Glutamatergic neuron (in vitro differentiated cells): ENCODE measurements around the gene ELMO1. TPM values are rescaled to one million over a fixed set of nuclear protein-coding genes. Genes with fewer than 3 reads are reported as not detected.

Experiments used
- DNase-seq: peaks from one replicate; pipeline ENCODE4 v3.0.0; 2022
- H3K27ac Mint-ChIP-seq: one replicate; pipeline ENCODE4 v1.8.0; 2020; ENCODE audit warnings: mild to moderate bottlenecking, mixed read lengths, inconsistent platforms; ENCODE audit not compliant: unreplicated experiment
- H3K27me3 Mint-ChIP-seq: one replicate; pipeline ENCODE4 v1.8.0; 2020; ENCODE audit warnings: mild to moderate bottlenecking, moderate library complexity, mixed read lengths, inconsistent platforms; ENCODE audit not compliant: unreplicated experiment
- H3K36me3 Mint-ChIP-seq: one replicate; pipeline ENCODE4 v1.8.0; 2020; ENCODE audit warnings: mild to moderate bottlenecking, mixed read lengths, inconsistent platforms; ENCODE audit not compliant: unreplicated experiment
- H3K4me1 Mint-ChIP-seq: one replicate; pipeline ENCODE4 v1.8.0; 2020; ENCODE audit warnings: mild to moderate bottlenecking, low read depth, mixed read lengths, inconsistent platforms; ENCODE audit not compliant: unreplicated experiment
- H3K4me3 Mint-ChIP-seq: one replicate; pipeline ENCODE4 v1.8.0; 2020; ENCODE audit warnings: mild to moderate bottlenecking, mixed read lengths, inconsistent platforms; ENCODE audit not compliant: unreplicated experiment
- H3K9me3 Mint-ChIP-seq: one replicate; pipeline ENCODE4 v1.8.0; 2020; ENCODE audit warnings: mild to moderate bottlenecking, moderate library complexity, mixed read lengths, inconsistent platforms; ENCODE audit not compliant: unreplicated experiment
- CTCF ChIP-seq: fragments of 200-600 bp; sonication (generic); IDR thresholded peaks from one replicate; pipeline ENCODE4 v1.5.0; 2021; ENCODE audit not compliant: partially characterized antibody, unreplicated experiment
- total RNA-seq: library from RNA; stranded (reverse); fragmentation: NEBNext Ultra II Directional; extraction: Animal tissue kit (Norgen Biotek cat#: 25700); gene quantifications from one replicate; pipeline ENCODE4 v1.2.1, GENCODE V29; 2021; ENCODE audit not compliant: unreplicated experiment

The ELMO1 gene
- total RNA-seq, 1 donor from 2014 or later, result 5.5 TPM

GRCh38 chr7:37015353-37016034 is 433.2 kb downstream of the ELMO1 start:
- no peak for DNase-seq
- no peaks in the 10 kb centered on the region for H3K27me3 Mint-ChIP-seq
- H3K27ac Mint-ChIP-seq, result no peak overlapping the region
- H3K4me3 Mint-ChIP-seq, result no peak overlapping the region
- no peak for TF ChIP-seq CTCF
- H3K36me3 Mint-ChIP-seq, result no peaks in the 10 kb centered on the region
- H3K4me1 Mint-ChIP-seq, result peaks cover 22% of the 10 kb centered on the region
- H3K9me3 Mint-ChIP-seq, result peaks cover 2% of the 10 kb centered on the region

DNA sequence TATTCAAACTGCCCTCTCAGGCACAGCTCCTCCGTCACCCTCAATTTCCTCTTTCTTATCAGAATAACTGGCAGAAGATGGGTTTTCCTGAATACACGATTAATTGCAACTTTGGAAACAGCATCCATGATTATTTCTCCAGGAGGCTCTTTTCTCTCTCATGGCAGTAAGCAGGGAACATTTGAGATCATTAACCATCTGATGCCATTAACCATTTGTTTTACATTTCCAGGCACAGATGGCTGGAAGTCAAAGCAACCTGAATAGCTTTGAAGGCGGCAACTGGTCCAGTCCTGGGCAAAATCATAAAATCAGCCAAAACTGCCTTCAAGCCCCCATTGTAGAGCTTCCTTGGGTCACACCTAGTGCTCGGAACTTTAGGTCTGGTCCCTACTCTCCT is 434.9 kb downstream of the ELMO1 start:
- no peak for DNase-seq
- Mint-ChIP-seq H3K27ac (peak overlapping the region; percentile 7), H3K4me1 (peaks cover 35% of the 10 kb centered on the region), H3K9me3 (peaks cover 2% of the 10 kb centered on the region), H3K4me3 (no peak overlapping the region), H3K36me3 (no peaks in the 10 kb centered on the region), H3K27me3 (no peaks in the 10 kb centered on the region)
- no peak for TF ChIP-seq CTCF

GRCh38 chr7:37011151-37011890 is 437.3 kb downstream of the ELMO1 start:
- Mint-ChIP-seq H3K9me3 (peaks cover 2% of the 10 kb centered on the region), H3K36me3 (no peaks in the 10 kb centered on the region), H3K4me3 (no peak overlapping the region), H3K27ac (no peak overlapping the region), H3K4me1 (peaks cover 53% of the 10 kb centered on the region), H3K27me3 (no peaks in the 10 kb centered on the region)
- no peak for DNase-seq
- no peak for TF ChIP-seq CTCF

GRCh38 chr7:37009125-37009675 is 439.5 kb downstream of the ELMO1 start:
- DNase-seq, result no peak
- Mint-ChIP-seq H3K27ac (no peak overlapping the region), H3K4me1 (peaks cover 52% of the 10 kb centered on the region), H3K9me3 (no peaks in the 10 kb centered on the region), H3K36me3 (no peaks in the 10 kb centered on the region), H3K4me3 (no peak overlapping the region), H3K27me3 (no peaks in the 10 kb centered on the region)
- TF ChIP-seq CTCF, result no peak

DNA sequence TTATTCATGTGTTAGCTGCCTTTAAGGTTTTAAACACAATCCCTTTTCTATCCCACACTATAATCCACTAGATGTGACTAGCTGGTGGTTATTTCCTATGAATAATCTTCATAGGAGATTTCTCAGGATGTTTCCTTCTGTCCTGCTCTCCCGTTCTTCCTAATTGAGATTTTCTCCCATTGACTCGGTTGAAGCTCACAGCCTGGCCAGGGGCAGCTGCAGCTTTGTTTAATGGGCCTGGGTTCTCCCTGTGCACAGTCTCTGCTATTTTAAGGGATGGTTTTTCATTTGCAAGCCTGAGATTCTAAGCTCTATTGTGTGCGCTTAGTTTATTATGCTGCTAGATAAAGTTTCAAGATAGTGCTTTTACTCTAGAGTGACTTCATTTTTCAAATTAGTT is 441.0 kb downstream of the ELMO1 start:
- no peak for DNase-seq
- H3K27me3 Mint-ChIP-seq, result no peaks in the 10 kb centered on the region
- H3K36me3 Mint-ChIP-seq, result no peaks in the 10 kb centered on the region
- H3K4me1 Mint-ChIP-seq, result peaks cover 39% of the 10 kb centered on the region
- H3K27ac Mint-ChIP-seq, result no peak overlapping the region
- H3K4me3 Mint-ChIP-seq, result no peak overlapping the region
- TF ChIP-seq CTCF, result no peak
- H3K9me3 Mint-ChIP-seq, result no peaks in the 10 kb centered on the region
